Body of pancreas (tissue), 4 donors: Measurements from ENCODE around the gene MAN1A2. TPM values are rescaled to one million over a fixed set of nuclear protein-coding genes. Genes with fewer than 3 reads are reported as not detected.
A peak's percentile ranks its signal among the peaks of the same experiment; 100 is the strongest.

Experiments used
- ATAC-seq: fragments of 150-250 bp; one replicate; pipeline ENCODE4 v1.9.1; 2016
- DNase-seq, 4 donors: peaks; one replicate each; pipeline ENCODE4 v3.0.0-alpha.2; 2019
- H3K27ac ChIP-seq, 4 donors: fragments of 200-600 bp; sonication (generic); 1 replicate in 3 of 4; 2 replicates in 1 of 4; pipeline versions ENCODE4 v1.5.1 to v1.6.1; 2016 to 2019; ENCODE audit warnings: mild to moderate bottlenecking in 1 of 4, mixed read lengths in 1 of 4, moderate library complexity in 1 of 4
- H3K27me3 ChIP-seq, 2 donors: fragments of 200-600 bp; sonication (generic); one replicate each; pipeline ENCODE4 v1.6.0; 2016; ENCODE audit warnings: mild to moderate bottlenecking in 1 of 2
- H3K36me3 ChIP-seq, 2 donors: fragments of 200-600 bp; sonication (generic); replicated peaks in 1 of 2; 2 replicates each; pipeline ENCODE4 v1.5.1; 2016; ENCODE audit warnings: low read depth in 2 of 2; ENCODE audit not compliant: insufficient read depth in 1 of 2
- H3K4me1 ChIP-seq: fragments of 200-600 bp; sonication (generic); one replicate; pipeline ENCODE4 v1.6.0; 2016
- H3K4me3 ChIP-seq, 2 donors: fragments of 200-600 bp; sonication (generic); 1 replicate in 1 of 2; 2 replicates in 1 of 2; pipeline ENCODE4 v1.5.1; 2016 to 2019
- H3K9me3 ChIP-seq, 3 donors: fragments of 200-600 bp; sonication (generic); 1 replicate in 2 of 3; 2 replicates in 1 of 3; pipeline ENCODE4 v1.5.1; 2016
- CTCF ChIP-seq, 7 experiments: fragments of 450-650 bp in 4 of 7; fragments of 200-600 bp in 3 of 7; sonication (generic) in 3 of 7; IDR thresholded peaks; one replicate each; pipeline ENCODE4 v1.5.1; 2016 to 2019; ENCODE audit warnings: antibody characterized with exemption in 7 of 7
- POLR2A ChIP-seq, 3 donors: fragments of 450-650 bp; IDR thresholded peaks; one replicate each; pipeline ENCODE4 v1.6.1; 2016; ENCODE audit warnings: antibody characterized with exemption in 3 of 3, mild to moderate bottlenecking in 2 of 3
- WGBS, 2 donors: methylation state at CpG; one replicate each; pipeline ENCODE4 v1.1.5; 2017; 5-methylcytosine and 5-hydroxymethylcytosine counted together
- intact Hi-C: fragments of 100-400 bp; cut with DNase I; formaldehyde crosslinking; loops from one replicate; pipeline ENCODE4 v1.15.1; 2023
- total RNA-seq, 2 donors: library from RNA; depleted of rRNA; stranded (reverse); fragments of >200 nt; gene quantifications; one replicate each; pipeline ENCODE4 v1.1.0, GENCODE V29; 2016

The MAN1A2 gene
- total RNA-seq, 2 donors from 2014 or later, result 37.9 to 54.4 TPM

- peak; percentile 68 for ATAC-seq
Observed at GRCh38 chr1:117537291-117537920, 170.2 kb downstream of the MAN1A2 start.

GRCh38 chr1:117540532-117540931 lies 173.3 kb downstream of the MAN1A2 start:
- intact Hi-C loops, result loop anchor here (10.0 kb wide), 1 partner anchor 124 kb away; no protein-coding TSS in a partner anchor
- H3K27ac ChIP-seq, result peak overlapping the region in 3 of 4 donors; percentile 42 to 52 (median 51)
- ATAC-seq (no peak), DNase-seq (no peak)
- peaks cover 36% of the 10 kb centered on the region for H3K4me1 ChIP-seq
- H3K9me3 ChIP-seq, result no peaks in the 10 kb centered on the region
- H3K27me3 ChIP-seq, result no peaks in the 10 kb centered on the region
- 91 to 92% methylated on average over 6 of the region's 6 CpGs for WGBS, 2 donors
- no peak overlapping the region for H3K4me3 ChIP-seq
- TF ChIP-seq POLR2A (IDR thresholded peaks at IDR 0.05) (no peak), CTCF (IDR thresholded peaks at IDR 0.05) (no peak)
- H3K36me3 ChIP-seq, result no peaks in the 10 kb centered on the region

More at GRCh38 chr1:117537291-117537920, 170.2 kb downstream of the MAN1A2 start:
- DNase-seq, result peak; percentile 73 to 86 (median 77)
- 23 to 30% methylated on average over 10 of the region's 10 CpGs for WGBS, 2 donors
- Histone ChIP-seq H3K27ac (no peak overlapping the region), H3K4me1 (peaks cover 40% of the 10 kb centered on the region), H3K27me3 (no peaks in the 10 kb centered on the region), H3K36me3 (no peaks in the 10 kb centered on the region), H3K4me3 (no peak overlapping the region), H3K9me3 (no peaks in the 10 kb centered on the region)
- TF ChIP-seq CTCF (IDR thresholded peaks at IDR 0.05) (peak in 5 of 7 experiments; percentile 8 to 58 (median 39)), POLR2A (IDR thresholded peaks at IDR 0.05) (no peak)
- intact Hi-C loops, result loop anchor here (5.0 to 10.0 kb wide), 2 partner anchors 67 to 220 kb away; partner anchors contain the start of gene TENT5C

- Histone ChIP-seq H3K9me3 (no peaks in the 10 kb centered on the region), H3K36me3 (no peaks in the 10 kb centered on the region), H3K27me3 (no peaks in the 10 kb centered on the region), H3K27ac (peak overlapping the region in 3 of 4 donors; percentile 42 to 52 (median 51)), H3K4me1 (peaks cover 32% of the 10 kb centered on the region), H3K4me3 (no peak overlapping the region)
- ATAC-seq, result peak; percentile 63
- intact Hi-C loops, result loop anchor here (10.0 kb wide), 1 partner anchor 124 kb away; no protein-coding TSS in a partner anchor
- TF ChIP-seq POLR2A (IDR thresholded peaks at IDR 0.05), result no peak
- TF ChIP-seq CTCF (IDR thresholded peaks at IDR 0.05), result no peak
- DNase-seq, result peak; percentile 49 to 71 (median 69)
- 40 to 54% methylated on average over 5 of the region's 5 CpGs for WGBS, 2 donors
Observed at GRCh38 chr1:117541003-117541402, 173.8 kb downstream of the MAN1A2 start.

- DNase-seq (peak in 2 of 4 donors; percentile 25 to 29), ATAC-seq (no peak)
- intact Hi-C loops, result loop anchor here (10.0 kb wide), 1 partner anchor 123 kb away; no protein-coding TSS in a partner anchor
- Histone ChIP-seq H3K27ac (peak overlapping the region in 3 of 4 donors; percentile 42 to 52 (median 51)), H3K4me3 (no peak overlapping the region), H3K9me3 (no peaks in the 10 kb centered on the region), H3K4me1 (peaks cover 27% of the 10 kb centered on the region), H3K27me3 (no peaks in the 10 kb centered on the region), H3K36me3 (no peaks in the 10 kb centered on the region)
- TF ChIP-seq CTCF (IDR thresholded peaks at IDR 0.05) (no peak), POLR2A (IDR thresholded peaks at IDR 0.05) (no peak)
- WGBS, 2 donors, result 43 to 55% methylated on average over 5 of the region's 5 CpGs
Observed at GRCh38 chr1:117541585-117541984, 174.3 kb downstream of the MAN1A2 start.
